ENCODE results near the gene RASAL2. TPM values are rescaled to one million over a fixed set of nuclear protein-coding genes. Genes with fewer than 3 reads are reported as not detected.

The RASAL2 gene
- total and polyA plus RNA-seq, 9 of the 15 experiments (the other 6 are each of a cell fraction or from before 2014, with no cell fraction given): 0.13 to 1.0 (median 0.62) TPM

- H2AFZ ChIP-seq (ENCODE audit: low read depth, low read length): no peak overlapping the region
- H3K9me1 ChIP-seq (ENCODE audit: control insufficient read depth, insufficient read depth, low read length): peaks cover 3% of the 10 kb centered on the region
- no peak overlapping the region for H3K4me3 ChIP-seq
- no peaks in the 10 kb centered on the region for H3K79me2 ChIP-seq (ENCODE audit: control insufficient read depth, insufficient read depth, low read length)
- no peak overlapping the region for H3K27ac ChIP-seq (ENCODE audit: extremely low read depth, low read depth, low read length)
- no peak overlapping the region for H3K9ac ChIP-seq (ENCODE audit: insufficient read depth in 1 of 2, low read depth in 2 of 2, low read length in 2 of 2)
- H3K4me1 ChIP-seq (replicated peaks in 1 of 2; ENCODE audit: control insufficient read depth in 2 of 2, insufficient read depth in 2 of 2, low read length in 2 of 2): peaks cover 4 to 8% of the 10 kb centered on the region in 2 experiments; a peak in 2 of 5 replicates
- DNase-seq (ENCODE audit: extremely low read depth in 1 of 4, low spot score in 3 of 4): no peak
- no peak for ATAC-seq
- in situ Hi-C loops (cut with MboI): no loop called here
- H3K4me2 ChIP-seq (ENCODE audit: insufficient read depth, low read length): no peak overlapping the region
- intact Hi-C loops (cut with micrococcal nuclease): no loop called here
- POLR2A ChIA-PET: no interaction called here
- H3K27me3 ChIP-seq (ENCODE audit: control insufficient read depth in 2 of 2, insufficient read depth in 2 of 2, low read length in 2 of 2): peaks cover 9 to 43% of the 10 kb centered on the region in 2 experiments; a peak in 3 of 5 replicates
- no peaks in the 10 kb centered on the region for H3K36me3 ChIP-seq (ENCODE audit: control insufficient read depth, insufficient read depth, low read length)
- FAIRE-seq: no peak
- no TSS peak for BruUV-seq (replicated peaks)
- TF ChIP-seq SPI1 (IDR thresholded peaks at IDR 0.05; ENCODE audit: borderline replicate concordance, low read depth, low read length): no peak
- TF ChIP-seq ARHGAP35 (IDR thresholded peaks at IDR 0.05; ENCODE audit: partially characterized antibody): no peak
- TF ChIP-seq ZNF561 (CRISPR knock-in tag; conservative IDR thresholded peaks at IDR 0.05): no peak
- TF ChIP-seq ZNF609 (CRISPR knock-in tag; IDR thresholded peaks at IDR 0.05; ENCODE audit: borderline replicate concordance): no peak
- no peak for TF ChIP-seq ZNF282 (CRISPR knock-in tag; IDR thresholded peaks at IDR 0.05)
- TF ChIP-seq RCOR1 (IDR thresholded peaks at IDR 0.05; ENCODE audit: borderline replicate concordance in 1 of 2, low read depth in 2 of 2, low read length in 2 of 2): no peak
- TF ChIP-seq PKNOX1 (IDR thresholded peaks at IDR 0.05): no peak
- no peak for TF ChIP-seq ZFX (CRISPR knock-in tag; IDR thresholded peaks at IDR 0.05)
- no peak for TF ChIP-seq ZNF511 (CRISPR knock-in tag; IDR thresholded peaks at IDR 0.05)
- no peaks in the 10 kb centered on the region for H3K9me3 ChIP-seq (replicated peaks; ENCODE audit: control insufficient read depth, insufficient read depth, low read depth, low read length)
- CTCF ChIA-PET (ENCODE audit: low intra/inter-chr PET ratio): no interaction called here
- no peaks in the 10 kb centered on the region; the same call in 1 of the 2 replicates for H4K20me1 ChIP-seq (replicated peaks; ENCODE audit: control insufficient read depth, insufficient read depth, low read length)
- 2% methylated on average over 6 of the region's 6 CpGs for WGBS (ENCODE audit: insufficient coverage, low coverage, missing lambda C conversion rate)
Measured at GRCh38 chr1:178503849-178504248, 409.9 kb downstream of the RASAL2 start.

All from K562 (cell line).